ENCODE results near the gene PDZD2. TPM values are rescaled to one million over a fixed set of nuclear protein-coding genes. Genes with fewer than 3 reads are reported as not detected.

Gene PDZD2
- total RNA-seq, 3 donors from 2014 or later = 1.8 to 10.1 (median 2.1) TPM

DNA sequence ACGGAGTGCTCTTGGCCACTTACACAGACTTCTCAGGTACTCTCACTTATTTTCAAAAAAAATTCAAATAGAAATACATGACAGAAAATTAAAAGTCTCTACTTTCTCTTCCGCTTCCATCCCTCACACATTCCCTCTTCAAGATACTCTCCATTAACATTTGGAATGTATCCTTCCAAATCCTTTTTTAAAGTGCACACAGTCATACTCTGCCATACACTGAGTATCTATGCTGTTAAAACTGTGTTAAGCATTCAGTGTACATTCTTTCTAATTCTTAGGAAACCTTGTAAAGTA lies 519.7 kb downstream of the PDZD2 start:
- H3K4me1 ChIP-seq (ENCODE audit: low read depth) = peaks cover 12% of the 10 kb centered on the region
- H3K36me3 ChIP-seq (ENCODE audit: low read depth) = no peaks in the 10 kb centered on the region
- no peak for TF ChIP-seq CTCF (IDR thresholded peaks at IDR 0.05)
- no peak overlapping the region for H3K4me3 ChIP-seq
- H3K9me3 ChIP-seq = no peaks in the 10 kb centered on the region
- ATAC-seq (no peak), DNase-seq (no peak)
- intact Hi-C loops (cut with DNase I, micrococcal nuclease) = no loop called here

- no peak overlapping the region for H3K4me3 ChIP-seq
- H3K4me1 ChIP-seq (ENCODE audit: low read depth) = peaks cover 18% of the 10 kb centered on the region
- H3K9me3 ChIP-seq = no peaks in the 10 kb centered on the region
- no peaks in the 10 kb centered on the region for H3K36me3 ChIP-seq (ENCODE audit: low read depth)
- intact Hi-C loops (cut with DNase I, micrococcal nuclease) = no loop called here
- ATAC-seq (no peak), DNase-seq (no peak)
- no peak for TF ChIP-seq CTCF (IDR thresholded peaks at IDR 0.05)
These were observed 520.6 kb downstream of the PDZD2 start for GRCh38 chr5:32159328-32160072.

GRCh38 chr5:32160228-32160627 lies 521.3 kb downstream of the PDZD2 start:
- DNase-seq (no peak), ATAC-seq (no peak)
- H3K9me3 ChIP-seq = no peaks in the 10 kb centered on the region
- H3K4me1 ChIP-seq (ENCODE audit: low read depth) = peaks cover 23% of the 10 kb centered on the region
- no peak for TF ChIP-seq CTCF (IDR thresholded peaks at IDR 0.05)
- intact Hi-C loops (cut with DNase I, micrococcal nuclease) = no loop called here
- H3K36me3 ChIP-seq (ENCODE audit: low read depth) = no peaks in the 10 kb centered on the region
- no peak overlapping the region for H3K4me3 ChIP-seq

Small RNA genes lying within 50 kb of the gene (microRNA-seq; reads per million reads assigned to microRNA genes)
- not detected for gene MIR4279

Other genes starting within 250 kb of the PDZD2 start
- gene DROSHA, start 107.0 kb upstream of the PDZD2 start, total RNA-seq = 10 to 100 TPM; 46.6 to 72.4 (median 53.3) TPM
- gene C5orf22, start 106.8 kb upstream of the PDZD2 start, total RNA-seq = 10 to 100 TPM; 24.0 to 26.7 (median 24.6) TPM